ENCODE measurements around the gene CCL22.

GRCh38 chr16:57380671-57381462 lies 22.3 kb downstream of the CCL22 start:
- no peak for TF ChIP-seq GABPA (IDR thresholded peaks at IDR 0.05; ENCODE audit: low read depth)
- TF ChIP-seq, protein P1, sequence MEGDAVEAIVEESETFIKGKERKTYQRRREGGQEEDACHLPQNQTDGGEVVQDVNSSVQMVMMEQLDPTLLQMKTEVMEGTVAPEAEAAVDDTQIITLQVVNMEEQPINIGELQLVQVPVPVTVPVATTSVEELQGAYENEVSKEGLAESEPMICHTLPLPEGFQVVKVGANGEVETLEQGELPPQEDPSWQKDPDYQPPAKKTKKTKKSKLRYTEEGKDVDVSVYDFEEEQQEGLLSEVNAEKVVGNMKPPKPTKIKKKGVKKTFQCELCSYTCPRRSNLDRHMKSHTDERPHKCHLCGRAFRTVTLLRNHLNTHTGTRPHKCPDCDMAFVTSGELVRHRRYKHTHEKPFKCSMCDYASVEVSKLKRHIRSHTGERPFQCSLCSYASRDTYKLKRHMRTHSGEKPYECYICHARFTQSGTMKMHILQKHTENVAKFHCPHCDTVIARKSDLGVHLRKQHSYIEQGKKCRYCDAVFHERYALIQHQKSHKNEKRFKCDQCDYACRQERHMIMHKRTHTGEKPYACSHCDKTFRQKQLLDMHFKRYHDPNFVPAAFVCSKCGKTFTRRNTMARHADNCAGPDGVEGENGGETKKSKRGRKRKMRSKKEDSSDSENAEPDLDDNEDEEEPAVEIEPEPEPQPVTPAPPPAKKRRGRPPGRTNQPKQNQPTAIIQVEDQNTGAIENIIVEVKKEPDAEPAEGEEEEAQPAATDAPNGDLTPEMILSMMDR (IDR thresholded peaks at IDR 0.05; ENCODE audit: insufficient read depth, low read length): no peak
- TF ChIP-seq REST (IDR thresholded peaks at IDR 0.05; ENCODE audit: insufficient replicate concordance, low read depth): no peak
- TF ChIP-seq POLR2AphosphoS5 (IDR thresholded peaks at IDR 0.05; ENCODE audit: low read depth): peak; percentile 31; the same call in 1 of the 2 replicates
